HepG2 (cell line): Measurements from ENCODE around the gene SIKE1. TPM values are rescaled to one million over a fixed set of nuclear protein-coding genes. Genes with fewer than 3 reads are reported as not detected.

Experiments used
- ATF7-NPFF ChIP-seq: sonication (generic); formaldehyde crosslinking; IDR thresholded peaks from 2 replicates; pipeline ENCODE4 v1.8.1; 2023; ENCODE audit warnings: mild to moderate bottlenecking, low read depth, missing genetic modification reagents, moderate library complexity
- DBP ChIP-seq: sonication (generic); formaldehyde crosslinking; IDR thresholded peaks from 2 replicates; pipeline ENCODE4 v1.4.0; 2020; ENCODE audit warnings: missing genetic modification reagents; ENCODE audit errors: not compliant biosample characterization
- FOXJ3 ChIP-seq: sonication (generic); formaldehyde crosslinking; IDR thresholded peaks from 2 replicates; pipeline ENCODE4 v1.4.0; 2020; ENCODE audit warnings: missing genetic modification reagents, mild to moderate bottlenecking, borderline replicate concordance
- GPN1 ChIP-seq: sonication (generic); formaldehyde crosslinking; IDR thresholded peaks from 2 replicates; pipeline ENCODE4 v1.5.1; 2020; ENCODE audit warnings: missing genetic modification reagents, borderline replicate concordance
- GTF3A ChIP-seq: sonication (generic); formaldehyde crosslinking; conservative IDR thresholded peaks from 2 replicates; pipeline ENCODE4 v1.4.0; 2020; ENCODE audit warnings: mild to moderate bottlenecking, missing genetic modification reagents
- HDAC1 ChIP-seq: sonication (generic); formaldehyde crosslinking; IDR thresholded peaks from 2 replicates; pipeline ENCODE4 v1.5.1; 2020; ENCODE audit warnings: mild to moderate bottlenecking, missing genetic modification reagents
- HHEX ChIP-seq: IDR thresholded peaks from 2 replicates; pipeline ENCODE4 v1.6.1; 2016; ENCODE audit warnings: control low read depth
- LCORL ChIP-seq, 2 experiments: fragments of 450-650 bp in 1 of 2; sonication (generic) in 1 of 2; formaldehyde crosslinking in 1 of 2; IDR thresholded peaks; 2 replicates each; pipeline versions ENCODE4 v1.5.0 to v1.6.1; 2017 to 2020; ENCODE audit warnings: antibody characterized with exemption in 1 of 2, missing genetic modification reagents in 1 of 2
- PBX3 ChIP-seq: sonication (generic); formaldehyde crosslinking; IDR thresholded peaks from 2 replicates; pipeline ENCODE4 v1.8.1; 2023; ENCODE audit warnings: missing genetic modification reagents, inconsistent platforms, borderline replicate concordance
- RFXAP ChIP-seq: sonication (generic); formaldehyde crosslinking; IDR thresholded peaks from 2 replicates; pipeline ENCODE4 v1.4.0; 2020; ENCODE audit warnings: missing genetic modification reagents, borderline replicate concordance
- SIN3A ChIP-seq: IDR thresholded peaks from 2 replicates; pipeline ENCODE4 v1.6.1; 2011; ENCODE audit warnings: low read depth, mild to moderate bottlenecking, control low read depth, low read length, borderline replicate concordance
- TBX3 ChIP-seq: fragments of 450-650 bp; IDR thresholded peaks from 2 replicates; pipeline ENCODE4 v1.6.1; 2017; ENCODE audit warnings: antibody characterized with exemption, mild to moderate bottlenecking, inconsistent platforms, borderline replicate concordance
- THAP7 ChIP-seq: sonication (generic); formaldehyde crosslinking; IDR thresholded peaks from 2 replicates; pipeline ENCODE4 v1.8.1; 2023; ENCODE audit warnings: mild to moderate bottlenecking, missing genetic modification reagents
- ZBTB7B ChIP-seq: sonication (generic); formaldehyde crosslinking; IDR thresholded peaks from 2 replicates; pipeline ENCODE4 v1.4.0; 2020; ENCODE audit warnings: missing genetic modification reagents
- ZNF235 ChIP-seq: sonication (generic); formaldehyde crosslinking; IDR thresholded peaks from 2 replicates; pipeline ENCODE4 v1.8.1; 2023; ENCODE audit warnings: mild to moderate bottlenecking, missing genetic modification reagents, borderline replicate concordance
- ZNF274 ChIP-seq: sonication (generic); formaldehyde crosslinking; IDR thresholded peaks from 2 replicates; pipeline ENCODE4 v1.5.1; 2020; ENCODE audit warnings: mild to moderate bottlenecking, missing genetic modification reagents
- ZNF275 ChIP-seq: sonication (generic); formaldehyde crosslinking; IDR thresholded peaks from 2 replicates; pipeline ENCODE4 v1.8.0; 2022; ENCODE audit warnings: missing genetic modification reagents, mild to moderate bottlenecking, inconsistent platforms, borderline replicate concordance
- ZNF543 ChIP-seq: sonication (generic); formaldehyde crosslinking; IDR thresholded peaks from 2 replicates; pipeline ENCODE4 v1.4.0; 2020; ENCODE audit warnings: mild to moderate bottlenecking, missing genetic modification reagents
- polyA plus RNA-seq, 8 experiments: library from polyadenylated mRNA; depleted of rRNA in 3 of 8; stranded (reverse) in 7 of 8; unstranded in 1 of 8; fragments of >200 nt; fragmentation: Illumina TruSeq in 4 of 8; extraction: Trizol in 4 of 8; gene quantifications; 2 replicates each; pipeline versions ENCODE4 v1.2.1 to v1.2.3, GENCODE V29; 2011 to 2016; ENCODE audit warnings: low read depth in 4 of 8, missing spikeins in 1 of 8, mixed read lengths in 1 of 8; ENCODE audit not compliant: insufficient read depth in 1 of 8
- total RNA-seq, 5 experiments: library from RNA; depleted of rRNA; stranded (reverse); fragments of >200 nt; fragmentation: Illumina TruSeq; extraction: Trizol; gene quantifications; 2 replicates each; pipeline ENCODE4 v1.2.3, GENCODE V29; 2016; ENCODE audit warnings: low read depth in 1 of 5
- TF ChIP-seq, protein P1 (sequence below), 2 experiments: sonication (generic) in 1 of 2; formaldehyde crosslinking in 1 of 2; IDR thresholded peaks; 2 replicates each; pipeline versions ENCODE4 v1.4.0 to v1.6.1; 2016 to 2020; ENCODE audit warnings: borderline replicate concordance in 1 of 2, low read depth in 1 of 2, mild to moderate bottlenecking in 1 of 2, missing genetic modification reagents in 1 of 2

SIKE1 gene
- total and polyA plus RNA-seq, 2 of the 13 experiments (the other 11 are each of a cell fraction or from before 2014, with no cell fraction given): 36.5 to 58.4 TPM

- TF ChIP-seq PBX3 (CRISPR knock-in tag) (no peak), ZBTB7B (CRISPR knock-in tag) (0 out of 2 replicates have a peak, but pooled peaks have one; percentile 22), GPN1 (CRISPR knock-in tag) (no peak), LCORL (IDR thresholded peaks at IDR 0.05) (no peak), LCORL (CRISPR knock-in tag; IDR thresholded peaks at IDR 0.05) (0 out of 2 replicates have a peak, but pooled peaks have one; percentile 17), ZNF275 (CRISPR knock-in tag) (peak; percentile 59; the same call in 1 of the 2 replicates), RFXAP (CRISPR knock-in tag) (peak; percentile 25; the same call in 1 of the 2 replicates), SIN3A (peak; percentile 64; the same call in 1 of the 2 replicates), TBX3 (no peak), HHEX (no peak), DBP (no peak), ZNF235 (0 out of 2 replicates have a peak, but pooled peaks have one; percentile 4), THAP7 (CRISPR knock-in tag) (no peak), HDAC1 (0 out of 2 replicates have a peak, but pooled peaks have one; percentile 2), ZNF274 (CRISPR knock-in tag) (no peak), ATF7-NPFF (no peak), GTF3A (peak; percentile 10; the same call in 1 of the 2 replicates), FOXJ3 (CRISPR knock-in tag) (0 out of 2 replicates have a peak, but pooled peaks have one; percentile 18), ZNF543 (no peak)
- TF ChIP-seq, protein P1, sequence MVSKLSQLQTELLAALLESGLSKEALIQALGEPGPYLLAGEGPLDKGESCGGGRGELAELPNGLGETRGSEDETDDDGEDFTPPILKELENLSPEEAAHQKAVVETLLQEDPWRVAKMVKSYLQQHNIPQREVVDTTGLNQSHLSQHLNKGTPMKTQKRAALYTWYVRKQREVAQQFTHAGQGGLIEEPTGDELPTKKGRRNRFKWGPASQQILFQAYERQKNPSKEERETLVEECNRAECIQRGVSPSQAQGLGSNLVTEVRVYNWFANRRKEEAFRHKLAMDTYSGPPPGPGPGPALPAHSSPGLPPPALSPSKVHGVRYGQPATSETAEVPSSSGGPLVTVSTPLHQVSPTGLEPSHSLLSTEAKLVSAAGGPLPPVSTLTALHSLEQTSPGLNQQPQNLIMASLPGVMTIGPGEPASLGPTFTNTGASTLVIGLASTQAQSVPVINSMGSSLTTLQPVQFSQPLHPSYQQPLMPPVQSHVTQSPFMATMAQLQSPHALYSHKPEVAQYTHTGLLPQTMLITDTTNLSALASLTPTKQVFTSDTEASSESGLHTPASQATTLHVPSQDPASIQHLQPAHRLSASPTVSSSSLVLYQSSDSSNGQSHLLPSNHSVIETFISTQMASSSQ (IDR thresholded peaks at IDR 0.05; ENCODE audit: low read depth): no peak
- TF ChIP-seq, protein P1 (CRISPR knock-in tag; IDR thresholded peaks at IDR 0.05; ENCODE audit: borderline replicate concordance): no peak
Observed at GRCh38 chr1:114756949-114757454, 23.5 kb downstream of the SIKE1 start (continued).
